GM12878 (cell line): ENCODE data around the gene IL17A. TPM values are rescaled to one million over a fixed set of nuclear protein-coding genes. Genes with fewer than 3 reads are reported as not detected.

ENCODE experiments used
- ATF2 ChIP-seq: IDR thresholded peaks from 2 replicates; pipeline ENCODE4 v1.6.1; 2012; ENCODE audit warnings: low read length, inconsistent platforms
- ATF7 ChIP-seq: fragments of 450-650 bp; IDR thresholded peaks from 2 replicates; pipeline ENCODE4 v1.6.1; 2016; ENCODE audit warnings: low read depth, mild to moderate bottlenecking
- BHLHE40 ChIP-seq, 2 experiments: fragments of 450-650 bp in 1 of 2; IDR thresholded peaks; 2 replicates each; pipeline ENCODE4 v1.6.1; 2011 to 2017; ENCODE audit warnings: low read depth in 2 of 2, borderline replicate concordance in 1 of 2, improper control_type of control experiment in 1 of 2, low read length in 1 of 2, mild to moderate bottlenecking in 1 of 2
- BRCA1 ChIP-seq: IDR thresholded peaks from 2 replicates; pipeline ENCODE4 v1.6.1; 2011; ENCODE audit warnings: low read depth, low read length, improper control_type of control experiment
- CHD2 ChIP-seq: IDR thresholded peaks from 2 replicates; pipeline ENCODE4 v1.6.1; 2011; ENCODE audit warnings: low read depth, low read length, improper control_type of control experiment, borderline replicate concordance
- GATAD2B ChIP-seq: fragments of 450-650 bp; conservative IDR thresholded peaks from 2 replicates; pipeline ENCODE4 v1.6.1; 2017; ENCODE audit warnings: low read depth, mild to moderate bottlenecking, moderate library complexity
- HCFC1 ChIP-seq: fragments of 150-350 bp; IDR thresholded peaks from 2 replicates; pipeline ENCODE4 v1.6.1; 2014; ENCODE audit warnings: low read length
- HDAC6 ChIP-seq: fragments of 200-600 bp; sonication (generic); IDR thresholded peaks from one replicate; pipeline ENCODE4 v1.8.0; 2017; ENCODE audit warnings: antibody characterized with exemption; ENCODE audit not compliant: unreplicated experiment
- IKZF1 ChIP-seq: fragments of 450-650 bp; conservative IDR thresholded peaks from 2 replicates; pipeline ENCODE4 v1.6.1; 2017; ENCODE audit warnings: antibody characterized with exemption, mild to moderate bottlenecking
- IRF4 ChIP-seq: IDR thresholded peaks from 2 replicates; pipeline ENCODE4 v1.6.1; 2011; ENCODE audit warnings: low read depth, low read length
- KAT2A ChIP-seq: conservative IDR thresholded peaks from 2 replicates; pipeline ENCODE4 v1.6.1; 2011; ENCODE audit warnings: low read depth, low read length; ENCODE audit not compliant: control insufficient read depth
- MEF2A ChIP-seq: IDR thresholded peaks from 2 replicates; pipeline ENCODE4 v1.6.1; 2011; ENCODE audit warnings: low read depth, mild to moderate bottlenecking, low read length, moderate library complexity; ENCODE audit not compliant: insufficient read depth
- POU2F2 ChIP-seq: IDR thresholded peaks from 3 replicates; pipeline ENCODE4 v1.6.1; 2011; ENCODE audit warnings: low read depth, mild to moderate bottlenecking, low read length, borderline replicate concordance
- RB1 ChIP-seq: fragments of 450-650 bp; formaldehyde crosslinking; IDR thresholded peaks from 2 replicates; pipeline ENCODE4 v1.6.1; 2017; ENCODE audit warnings: mild to moderate bottlenecking, borderline replicate concordance
- RELB ChIP-seq: fragments of 450-650 bp; IDR thresholded peaks from 2 replicates; pipeline ENCODE4 v1.6.1; 2017; ENCODE audit warnings: low read depth, mild to moderate bottlenecking, moderate library complexity
- RUNX3 ChIP-seq: IDR thresholded peaks from 2 replicates; pipeline ENCODE4 v1.6.1; 2012; ENCODE audit warnings: low read length, inconsistent platforms
- SIX5 ChIP-seq: IDR thresholded peaks from 2 replicates; pipeline ENCODE4 v1.6.1; 2011; ENCODE audit warnings: mild to moderate bottlenecking, low read depth, low read length, moderate library complexity; ENCODE audit not compliant: severe bottlenecking
- SRF ChIP-seq, 2 experiments: IDR thresholded peaks; 2 replicates each; pipeline ENCODE4 v1.6.1; 2011; ENCODE audit warnings: low read depth in 2 of 2, low read length in 2 of 2, mild to moderate bottlenecking in 1 of 2, moderate library complexity in 1 of 2
- TBL1XR1 ChIP-seq: IDR thresholded peaks from 2 replicates; pipeline ENCODE4 v1.6.1; 2012; ENCODE audit warnings: low read depth, low read length, improper control_type of control experiment
- TCF12 ChIP-seq: IDR thresholded peaks from 2 replicates; pipeline ENCODE4 v1.6.1; 2011; ENCODE audit warnings: low read depth, mild to moderate bottlenecking, low read length
- TCF3 ChIP-seq: IDR thresholded peaks from 2 replicates; pipeline ENCODE4 v1.6.1; 2012; ENCODE audit warnings: low read depth, mild to moderate bottlenecking, low read length, borderline replicate concordance; ENCODE audit not compliant: insufficient read depth
- ZBTB33 ChIP-seq: fragments of 450-650 bp; IDR thresholded peaks from 2 replicates; pipeline ENCODE4 v1.6.1; 2017; ENCODE audit warnings: mild to moderate bottlenecking
- ZZZ3 ChIP-seq: IDR thresholded peaks from 2 replicates; pipeline ENCODE4 v1.6.1; 2011; ENCODE audit warnings: low read depth; ENCODE audit not compliant: control insufficient read depth, insufficient read length
- polyA plus RNA-seq, 11 experiments: library from polyadenylated mRNA; depleted of rRNA in 4 of 11; unstranded in 6 of 11; stranded (reverse) in 5 of 11; fragments of >200 nt; fragmentation: Nextera tagmentation in 4 of 11; fragmentation: Illumina TruSeq in 1 of 11; extraction: Ambion mirVana in 4 of 11; extraction: Trizol in 1 of 11; gene quantifications; 1 replicate in 1 of 11; 2 replicates in 10 of 11; pipeline versions ENCODE4 v1.2.1 to v1.2.3, GENCODE V29; 2011 to 2016; ENCODE audit warnings: inconsistent platforms in 2 of 11, missing spikeins in 2 of 11, low read depth in 1 of 11
- total RNA-seq, 4 experiments: library from RNA; depleted of rRNA in 3 of 4; stranded (reverse); fragments of >200 nt in 3 of 4; fragmentation: Illumina TruSeq in 1 of 4; extraction: Trizol in 1 of 4; gene quantifications; 2 replicates each; pipeline versions ENCODE4 v1.2.1 to v1.2.3, GENCODE V29; 2013 to 2021

The IL17A gene
- total and polyA plus RNA-seq, 10 of the 15 experiments (the other 5 are each of a cell fraction or from before 2014, with no cell fraction given), result not detected

GRCh38 chr6:52231406-52232127 is 45.4 kb downstream of the IL17A start (continued):
- TF ChIP-seq RUNX3 (peak; percentile 93), HDAC6 (no peak), CHD2 (peak; percentile 44; the same call in 1 of the 2 replicates), IKZF1 (peak; percentile 69), BRCA1 (no peak), TCF3 (no peak), IRF4 (no peak), ATF2 (peak; percentile 63), SIX5 (no peak), TBL1XR1 (no peak), TCF12 (peak; percentile 33; the same call in 1 of the 2 replicates), RELB (peak; percentile 54; the same call in 1 of the 2 replicates), ZZZ3 (no peak), GATAD2B (peak; percentile 62; the same call in 1 of the 2 replicates), HCFC1 (no peak), MEF2A (0 out of 2 replicates have a peak, but pooled peaks have one; percentile 47), RB1 (no peak), KAT2A (no peak), SRF (IDR thresholded peaks at IDR 0.05; ENCODE audit: low read depth in 2 of 2, low read length in 2 of 2) (no peak), ZBTB33 (no peak), POU2F2 (peak; percentile 45; the same call in 1 of the 3 replicates), BHLHE40 (IDR thresholded peaks at IDR 0.05; ENCODE audit: borderline replicate concordance in 1 of 2, low read depth in 2 of 2, low read length in 1 of 2) (peak; percentile 46 to 84; a peak in 2 of 4 replicates), ATF7 (peak; percentile 65; the same call in 1 of the 2 replicates)
